HEK293 (cell line): ENCODE results near the gene NSL1.

ENCODE experiments used
- KLF10 ChIP-seq: fragments of 450-650 bp; IDR thresholded peaks from 2 replicates; pipeline ENCODE4 v1.5.1; 2018; ENCODE audit warnings: missing biosample characterization, mild to moderate bottlenecking, missing genetic modification characterization
- KLF7 ChIP-seq: fragments of 450-650 bp; formaldehyde crosslinking; IDR thresholded peaks from 2 replicates; pipeline ENCODE4 v1.5.1; 2016; ENCODE audit warnings: missing biosample characterization, missing genetic modification characterization, borderline replicate concordance
- KLF8 ChIP-seq: fragments of 450-650 bp; formaldehyde crosslinking; IDR thresholded peaks from 2 replicates; pipeline ENCODE4 v1.5.1; 2016; ENCODE audit warnings: missing biosample characterization, missing genetic modification characterization
- PRDM1 ChIP-seq: fragments of 450-650 bp; formaldehyde crosslinking; IDR thresholded peaks from 2 replicates; pipeline ENCODE4; 2016; ENCODE audit warnings: missing biosample characterization, missing genetic modification characterization
- PRDM2 ChIP-seq: fragments of 450-650 bp; formaldehyde crosslinking; IDR thresholded peaks from 2 replicates; pipeline ENCODE4 v1.5.1; 2016; ENCODE audit warnings: missing biosample characterization, missing genetic modification characterization, borderline replicate concordance
- REPIN1 ChIP-seq: fragments of 450-650 bp; formaldehyde crosslinking; IDR thresholded peaks from 2 replicates; pipeline ENCODE4 v1.5.1; 2017; ENCODE audit warnings: missing biosample characterization, missing genetic modification characterization, low read depth
- SCRT2 ChIP-seq: fragments of 450-650 bp; formaldehyde crosslinking; IDR thresholded peaks from 2 replicates; pipeline ENCODE4 v1.5.1; 2016; ENCODE audit warnings: missing biosample characterization, missing genetic modification characterization
- TRIM28 ChIP-seq: IDR thresholded peaks from 2 replicates; pipeline ENCODE4 v1.6.1; 2011; ENCODE audit warnings: low read length, control low read depth, borderline replicate concordance
- ZBTB21 ChIP-seq: fragments of 450-650 bp; formaldehyde crosslinking; IDR thresholded peaks from 2 replicates; pipeline ENCODE4 v1.5.1; 2017; ENCODE audit warnings: missing biosample characterization, missing genetic modification characterization
- ZBTB49 ChIP-seq: fragments of 450-650 bp; formaldehyde crosslinking; IDR thresholded peaks from 2 replicates; pipeline ENCODE4 v1.5.1; 2016; ENCODE audit warnings: missing biosample characterization, missing genetic modification characterization, low read depth
- ZEB2 ChIP-seq: fragments of 450-650 bp; formaldehyde crosslinking; IDR thresholded peaks from 2 replicates; pipeline ENCODE4 v1.5.1; 2016; ENCODE audit warnings: missing biosample characterization, missing genetic modification characterization
- ZFHX2 ChIP-seq: fragments of 450-650 bp; formaldehyde crosslinking; conservative IDR thresholded peaks from 2 replicates; pipeline ENCODE4 v1.5.1; 2016; ENCODE audit warnings: missing biosample characterization, missing genetic modification characterization
- ZNF10 ChIP-seq: fragments of 450-650 bp; formaldehyde crosslinking; IDR thresholded peaks from 2 replicates; pipeline ENCODE4 v1.5.1; 2017; ENCODE audit warnings: missing biosample characterization, missing genetic modification characterization
- ZNF112 ChIP-seq: fragments of 450-650 bp; formaldehyde crosslinking; IDR thresholded peaks from 2 replicates; pipeline ENCODE4 v1.5.0; 2017; ENCODE audit warnings: missing biosample characterization, missing genetic modification characterization
- ZNF146 ChIP-seq: fragments of 450-650 bp; formaldehyde crosslinking; IDR thresholded peaks from 2 replicates; pipeline ENCODE4 v1.5.1; 2016; ENCODE audit warnings: missing biosample characterization, missing genetic modification characterization
- ZNF16 ChIP-seq: fragments of 450-650 bp; formaldehyde crosslinking; IDR thresholded peaks from 2 replicates; pipeline ENCODE4 v1.5.1; 2016; ENCODE audit warnings: low read depth, missing biosample characterization, missing genetic modification characterization
- ZNF184 ChIP-seq: fragments of 450-650 bp; IDR thresholded peaks from 2 replicates; pipeline ENCODE4 v1.5.1; 2018; ENCODE audit warnings: missing biosample characterization, mild to moderate bottlenecking, missing genetic modification characterization
- ZNF2 ChIP-seq: fragments of 450-650 bp; formaldehyde crosslinking; IDR thresholded peaks from 2 replicates; pipeline ENCODE4 v1.5.1; 2016; ENCODE audit warnings: missing biosample characterization, missing genetic modification characterization
- ZNF223 ChIP-seq: fragments of 450-650 bp; formaldehyde crosslinking; IDR thresholded peaks from 2 replicates; pipeline ENCODE4 v1.5.1; 2016; ENCODE audit warnings: missing biosample characterization, missing genetic modification characterization
- ZNF302 ChIP-seq: fragments of 450-650 bp; formaldehyde crosslinking; IDR thresholded peaks from 2 replicates; pipeline ENCODE4 v1.5.1; 2016; ENCODE audit warnings: missing biosample characterization, missing genetic modification characterization, low read depth
- ZNF48 ChIP-seq: fragments of 450-650 bp; formaldehyde crosslinking; IDR thresholded peaks from 2 replicates; pipeline ENCODE4 v1.5.1; 2016; ENCODE audit warnings: missing biosample characterization, missing genetic modification characterization
- ZNF488 ChIP-seq: fragments of 450-650 bp; formaldehyde crosslinking; IDR thresholded peaks from 2 replicates; pipeline ENCODE4 v1.5.1; 2016; ENCODE audit warnings: missing biosample characterization, missing genetic modification characterization
- ZNF549 ChIP-seq: fragments of 450-650 bp; IDR thresholded peaks from 2 replicates; pipeline ENCODE4 v1.5.1; 2018; ENCODE audit warnings: missing biosample characterization, missing genetic modification characterization, mild to moderate bottlenecking, inconsistent platforms, moderate library complexity
- ZNF560 ChIP-seq: fragments of 450-650 bp; formaldehyde crosslinking; IDR thresholded peaks from 2 replicates; pipeline ENCODE4 v1.5.1; 2017; ENCODE audit warnings: missing biosample characterization, missing genetic modification characterization, borderline replicate concordance
- ZNF610 ChIP-seq: fragments of 450-650 bp; formaldehyde crosslinking; IDR thresholded peaks from 2 replicates; pipeline ENCODE4 v1.5.1; 2016; ENCODE audit warnings: missing biosample characterization, missing genetic modification characterization, borderline replicate concordance
- ZSCAN16 ChIP-seq: fragments of 450-650 bp; formaldehyde crosslinking; IDR thresholded peaks from 2 replicates; pipeline ENCODE4 v1.5.1; 2016; ENCODE audit warnings: missing biosample characterization, missing genetic modification characterization
- ZXDB ChIP-seq: fragments of 450-650 bp; formaldehyde crosslinking; IDR thresholded peaks from 2 replicates; pipeline ENCODE4 v1.5.1; 2016; ENCODE audit warnings: missing biosample characterization, missing genetic modification characterization
- TF ChIP-seq, protein P1 (sequence below): fragments of 450-650 bp; formaldehyde crosslinking; IDR thresholded peaks from 2 replicates; pipeline ENCODE4 v1.5.1; 2016; ENCODE audit warnings: missing biosample characterization, missing genetic modification characterization
- TF ChIP-seq, protein P2 (sequence below): fragments of 450-650 bp; formaldehyde crosslinking; IDR thresholded peaks from 2 replicates; pipeline ENCODE4 v1.5.1; 2016; ENCODE audit warnings: missing biosample characterization, missing genetic modification characterization, low read depth

Gene NSL1

GRCh38 chr1:212700223-212700891 is 91.2 kb downstream of the NSL1 start (continued):
- no peak for TF ChIP-seq PRDM2 (tag by site-specific recombination)
- TF ChIP-seq ZNF112 (tag by site-specific recombination), result no peak
- peak; percentile 82 for TF ChIP-seq PRDM1
- no peak for TF ChIP-seq ZNF223 (tag by site-specific recombination)
- no peak for TF ChIP-seq ZNF146 (tag by site-specific recombination)
- TF ChIP-seq SCRT2 (tag by site-specific recombination), result no peak
- TF ChIP-seq, protein P1, sequence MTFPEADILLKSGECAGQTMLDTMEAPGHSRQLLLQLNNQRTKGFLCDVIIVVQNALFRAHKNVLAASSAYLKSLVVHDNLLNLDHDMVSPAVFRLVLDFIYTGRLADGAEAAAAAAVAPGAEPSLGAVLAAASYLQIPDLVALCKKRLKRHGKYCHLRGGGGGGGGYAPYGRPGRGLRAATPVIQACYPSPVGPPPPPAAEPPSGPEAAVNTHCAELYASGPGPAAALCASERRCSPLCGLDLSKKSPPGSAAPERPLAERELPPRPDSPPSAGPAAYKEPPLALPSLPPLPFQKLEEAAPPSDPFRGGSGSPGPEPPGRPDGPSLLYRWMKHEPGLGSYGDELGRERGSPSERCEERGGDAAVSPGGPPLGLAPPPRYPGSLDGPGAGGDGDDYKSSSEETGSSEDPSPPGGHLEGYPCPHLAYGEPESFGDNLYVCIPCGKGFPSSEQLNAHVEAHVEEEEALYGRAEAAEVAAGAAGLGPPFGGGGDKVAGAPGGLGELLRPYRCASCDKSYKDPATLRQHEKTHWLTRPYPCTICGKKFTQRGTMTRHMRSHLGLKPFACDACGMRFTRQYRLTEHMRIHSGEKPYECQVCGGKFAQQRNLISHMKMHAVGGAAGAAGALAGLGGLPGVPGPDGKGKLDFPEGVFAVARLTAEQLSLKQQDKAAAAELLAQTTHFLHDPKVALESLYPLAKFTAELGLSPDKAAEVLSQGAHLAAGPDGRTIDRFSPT (tag by site-specific recombination), result peak; percentile 16; the same call in 1 of the 2 replicates
- no peak for TF ChIP-seq ZNF549
- TF ChIP-seq KLF10 (tag by site-specific recombination), result 0 out of 2 replicates have a peak, but pooled peaks have one; percentile 27
- no peak for TF ChIP-seq TRIM28
- TF ChIP-seq ZFHX2 (tag by site-specific recombination), result no peak
- TF ChIP-seq ZNF560 (tag by site-specific recombination), result no peak
- no peak for TF ChIP-seq ZNF488 (tag by site-specific recombination)
- TF ChIP-seq ZNF302 (tag by site-specific recombination), result no peak
- TF ChIP-seq ZNF184, result no peak
- TF ChIP-seq ZNF10 (tag by site-specific recombination), result no peak; the same call in 1 of the 2 replicates
- peak; percentile 70; the same call in 1 of the 2 replicates for TF ChIP-seq KLF7
- TF ChIP-seq ZSCAN16 (tag by site-specific recombination), result no peak
- no peak for TF ChIP-seq REPIN1 (tag by site-specific recombination)
- no peak for TF ChIP-seq ZNF610
- peak; percentile 66; the same call in 1 of the 2 replicates for TF ChIP-seq ZXDB (tag by site-specific recombination)
- TF ChIP-seq ZEB2, result peak; percentile 84
- TF ChIP-seq KLF8 (tag by site-specific recombination), result peak; percentile 86
- no peak for TF ChIP-seq ZBTB49 (tag by site-specific recombination)
- no peak for TF ChIP-seq ZNF48
- TF ChIP-seq ZNF16 (tag by site-specific recombination), result no peak
- TF ChIP-seq ZBTB21 (tag by site-specific recombination), result no peak
- TF ChIP-seq, protein P2, sequence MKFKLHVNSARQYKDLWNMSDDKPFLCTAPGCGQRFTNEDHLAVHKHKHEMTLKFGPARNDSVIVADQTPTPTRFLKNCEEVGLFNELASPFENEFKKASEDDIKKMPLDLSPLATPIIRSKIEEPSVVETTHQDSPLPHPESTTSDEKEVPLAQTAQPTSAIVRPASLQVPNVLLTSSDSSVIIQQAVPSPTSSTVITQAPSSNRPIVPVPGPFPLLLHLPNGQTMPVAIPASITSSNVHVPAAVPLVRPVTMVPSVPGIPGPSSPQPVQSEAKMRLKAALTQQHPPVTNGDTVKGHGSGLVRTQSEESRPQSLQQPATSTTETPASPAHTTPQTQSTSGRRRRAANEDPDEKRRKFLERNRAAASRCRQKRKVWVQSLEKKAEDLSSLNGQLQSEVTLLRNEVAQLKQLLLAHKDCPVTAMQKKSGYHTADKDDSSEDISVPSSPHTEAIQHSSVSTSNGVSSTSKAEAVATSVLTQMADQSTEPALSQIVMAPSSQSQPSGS (tag by site-specific recombination), result no peak
- TF ChIP-seq ZNF2 (tag by site-specific recombination), result no peak
